ENCODE measurements around the gene YPEL2. TPM values are rescaled to one million over a fixed set of nuclear protein-coding genes. Genes with fewer than 3 reads are reported as not detected.

The YPEL2 gene
- total RNA-seq, 1 experiment from 2014 or later, result 1.1 TPM

DNA sequence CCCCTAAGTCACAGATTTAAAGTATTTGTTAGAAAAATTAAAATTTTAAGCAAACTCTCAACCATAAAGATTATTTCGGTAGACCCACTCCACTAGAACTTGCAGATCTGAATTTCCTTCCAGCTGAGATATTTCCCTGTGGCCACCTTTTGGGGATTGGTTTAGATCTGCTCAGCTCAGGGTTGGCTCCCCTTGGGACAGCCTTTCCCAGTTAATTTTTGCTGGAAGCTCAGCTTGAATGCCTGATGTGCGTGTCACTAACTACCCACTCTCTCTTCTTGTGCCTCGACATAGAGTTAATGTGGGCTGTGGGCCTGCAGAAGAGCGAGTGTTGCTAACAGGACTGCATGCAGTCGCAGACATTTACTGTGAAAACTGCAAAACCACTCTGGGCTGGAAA lies 57.6 kb downstream of the YPEL2 start:
- intact Hi-C loops (cut with micrococcal nuclease; ENCODE audit: unreplicated experiment), result no loop called here
- DNase-seq (ENCODE audit: low read depth, low spot score) (no peak), ATAC-seq (no peak)
- ChIA-PET POLR2A (no interaction called here), CTCF (no interaction called here)
- no peaks in the 10 kb centered on the region for H3K4me1 ChIP-seq (ENCODE audit: control insufficient read depth, insufficient read depth, low read length)
- no TSS peak for BruUV-seq (replicated peaks)
- no peaks in the 10 kb centered on the region for H3K9me3 ChIP-seq (ENCODE audit: control insufficient read depth, insufficient read depth, low read depth, low read length)
- in situ Hi-C loops (cut with HindIII; ENCODE audit: low pct_unique_long_range_greater_than_20kb, low sequenced_read_pairs), result no loop called here
- no peak overlapping the region for H3K27ac ChIP-seq (ENCODE audit: low read length)
- H3K27me3 ChIP-seq (ENCODE audit: control insufficient read depth, insufficient read depth, low read length), result no peaks in the 10 kb centered on the region
- H3K36me3 ChIP-seq (ENCODE audit: control insufficient read depth, insufficient read depth, low read length), result no peaks in the 10 kb centered on the region
- H3K4me3 ChIP-seq (ENCODE audit: low read depth in 2 of 2, low read length in 2 of 2), result no peak overlapping the region
- no peak for TF ChIP-seq POLR2AphosphoS5 (IDR thresholded peaks at IDR 0.05; ENCODE audit: low read depth, low read length)
- TF ChIP-seq CTCF (IDR thresholded peaks at IDR 0.05), result no peak
- no peak for TF ChIP-seq SIN3A (IDR thresholded peaks at IDR 0.05; ENCODE audit: borderline replicate concordance, insufficient read depth, low read depth, low read length)
- no peak for TF ChIP-seq REST (IDR thresholded peaks at IDR 0.05; ENCODE audit: insufficient read depth in 1 of 2, low read depth in 2 of 2, low read length in 1 of 2)
- no peak for TF ChIP-seq TCF7L2 (IDR thresholded peaks at IDR 0.05; ENCODE audit: low read depth, low read length)

DNA sequence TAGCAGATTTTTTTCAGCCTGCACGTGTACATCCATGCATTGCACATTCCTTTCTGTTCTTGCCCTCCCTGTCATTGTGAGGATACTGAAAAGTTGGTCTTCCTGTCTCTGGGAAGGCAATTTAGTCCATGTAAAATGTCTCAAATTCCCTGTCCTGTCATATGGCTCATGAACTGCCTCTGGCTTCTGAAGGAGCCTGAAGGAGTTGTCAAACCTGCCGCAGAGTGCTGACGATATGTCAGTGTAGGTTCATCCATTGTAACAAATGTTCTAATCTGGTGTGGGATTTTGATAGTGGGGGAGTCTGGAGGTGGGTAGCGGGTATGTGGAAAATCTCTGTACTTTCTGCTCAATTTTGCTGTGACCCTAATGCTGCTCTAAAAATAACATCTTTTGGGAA lies 59.6 kb downstream of the YPEL2 start:
- H3K4me3 ChIP-seq (ENCODE audit: low read depth in 2 of 2, low read length in 2 of 2), result no peak overlapping the region
- no peak for TF ChIP-seq SIN3A (IDR thresholded peaks at IDR 0.05; ENCODE audit: borderline replicate concordance, insufficient read depth, low read depth, low read length)
- no peak for TF ChIP-seq CTCF (IDR thresholded peaks at IDR 0.05)
- no peak for TF ChIP-seq TCF7L2 (IDR thresholded peaks at IDR 0.05; ENCODE audit: low read depth, low read length)
- TF ChIP-seq REST (IDR thresholded peaks at IDR 0.05; ENCODE audit: insufficient read depth in 1 of 2, low read depth in 2 of 2, low read length in 1 of 2), result no peak
- no peak for TF ChIP-seq POLR2AphosphoS5 (IDR thresholded peaks at IDR 0.05; ENCODE audit: low read depth, low read length)
- intact Hi-C loops (cut with micrococcal nuclease; ENCODE audit: unreplicated experiment) (no loop called here), in situ Hi-C loops (cut with HindIII; ENCODE audit: low pct_unique_long_range_greater_than_20kb, low sequenced_read_pairs) (no loop called here)
- BruUV-seq (replicated peaks), result no TSS peak
- no peaks in the 10 kb centered on the region for H3K4me1 ChIP-seq (ENCODE audit: control insufficient read depth, insufficient read depth, low read length)
- DNase-seq (ENCODE audit: low read depth, low spot score) (no peak), ATAC-seq (no peak)
- ChIA-PET CTCF (no interaction called here), POLR2A (no interaction called here)
- H3K9me3 ChIP-seq (ENCODE audit: control insufficient read depth, insufficient read depth, low read depth, low read length), result no peaks in the 10 kb centered on the region
- H3K27me3 ChIP-seq (ENCODE audit: control insufficient read depth, insufficient read depth, low read length), result no peaks in the 10 kb centered on the region
- no peak overlapping the region for H3K27ac ChIP-seq (ENCODE audit: low read length)
- H3K36me3 ChIP-seq (ENCODE audit: control insufficient read depth, insufficient read depth, low read length), result no peaks in the 10 kb centered on the region

Data from Panc1 (cell line).